CD14-positive monocyte (primary cell): ENCODE measurements around the gene CPEB2. TPM values are rescaled to one million over a fixed set of nuclear protein-coding genes. Genes with fewer than 3 reads are reported as not detected.

ENCODE experiments used
- DNase-seq, 3 donors: peaks; one replicate each; pipeline ENCODE4 v3.0.0-alpha.2; 2011 to 2022
- H2AFZ ChIP-seq: 2 replicates; pipeline ENCODE4 v1.6.0; 2012; ENCODE audit warnings: mild to moderate bottlenecking, low read depth, low read length, inconsistent platforms; ENCODE audit not compliant: insufficient read depth, poor library complexity, severe bottlenecking
- H3K27ac ChIP-seq, 2 donors: 1 replicate in 1 of 2; 2 replicates in 1 of 2; pipeline ENCODE4 v1.5.1; 2012 to 2013; ENCODE audit warnings: low read length in 2 of 2, control low read depth in 1 of 2, inconsistent platforms in 1 of 2, low read depth in 1 of 2, mild to moderate bottlenecking in 1 of 2
- H3K27me3 ChIP-seq, 2 donors: one replicate each; pipeline versions ENCODE4 v1.6.0 to v1.6.1; 2011 to 2013; ENCODE audit warnings: low read length in 2 of 2; ENCODE audit not compliant: control insufficient read depth in 2 of 2, insufficient read depth in 2 of 2
- H3K36me3 ChIP-seq, 2 donors: replicated peaks in 1 of 2; 1 replicate in 1 of 2; 2 replicates in 1 of 2; pipeline versions ENCODE4 v1.5.1 to v1.6.1; 2012 to 2013; ENCODE audit warnings: low read length in 2 of 2, control low read depth in 1 of 2, inconsistent platforms in 1 of 2, mild to moderate bottlenecking in 1 of 2; ENCODE audit not compliant: insufficient read depth in 2 of 2, control insufficient read depth in 1 of 2
- H3K4me1 ChIP-seq, 2 donors: 1 replicate in 1 of 2; 2 replicates in 1 of 2; pipeline versions ENCODE4 v1.5.1 to v1.6.1; 2012 to 2013; ENCODE audit warnings: low read length in 2 of 2, control low read depth in 1 of 2, inconsistent platforms in 1 of 2, mild to moderate bottlenecking in 1 of 2, moderate library complexity in 1 of 2; ENCODE audit not compliant: insufficient read depth in 2 of 2, control insufficient read depth in 1 of 2
- H3K4me2 ChIP-seq: replicated peaks from 2 replicates; pipeline ENCODE3; 2012; ENCODE audit warnings: low read length, moderate library complexity, mild to moderate bottlenecking; ENCODE audit not compliant: poor library complexity, severe bottlenecking; ENCODE audit errors: extremely low read depth
- H3K4me3 ChIP-seq, 3 experiments: fragments of 200-600 bp in 1 of 3; sonication (generic) in 1 of 3; replicated peaks in 1 of 3; 1 replicate in 2 of 3; 2 replicates in 1 of 3; pipeline ENCODE4 v1.5.1; 2011 to 2013; ENCODE audit warnings: low read length in 3 of 3, mild to moderate bottlenecking in 3 of 3, control low read depth in 2 of 3, low read depth in 2 of 3, inconsistent platforms in 1 of 3, moderate library complexity in 1 of 3
- H3K79me2 ChIP-seq: 2 replicates; pipeline ENCODE4 v1.6.0; 2012; ENCODE audit warnings: mild to moderate bottlenecking, control low read depth, inconsistent platforms, low read length, moderate library complexity; ENCODE audit not compliant: insufficient read depth
- H3K9ac ChIP-seq: 2 replicates; pipeline ENCODE4 v1.6.0; 2017; ENCODE audit warnings: low read length, mild to moderate bottlenecking; ENCODE audit not compliant: insufficient read depth, poor library complexity, severe bottlenecking
- H3K9me3 ChIP-seq, 2 donors: replicated peaks in 1 of 2; 1 replicate in 1 of 2; 2 replicates in 1 of 2; pipeline versions ENCODE4 v1.5.1 to v1.6.1; 2012 to 2013; ENCODE audit warnings: low read length in 2 of 2, control low read depth in 1 of 2; ENCODE audit not compliant: control insufficient read depth in 1 of 2, insufficient read depth in 1 of 2
- H4K20me1 ChIP-seq: 2 replicates; pipeline ENCODE4 v1.6.0; 2012; ENCODE audit warnings: mild to moderate bottlenecking, low read length, control low read depth, moderate library complexity; ENCODE audit not compliant: insufficient read depth
- H3K27ac Mint-ChIP-seq, 7 donors: one replicate each; pipeline ENCODE4 v1.8.0; 2020; ENCODE audit warnings: mild to moderate bottlenecking in 7 of 7, mixed read lengths in 7 of 7, moderate library complexity in 6 of 7, inconsistent platforms in 2 of 7
- H3K27me3 Mint-ChIP-seq, 3 donors: one replicate each; pipeline ENCODE4 v1.8.0; 2021 to 2022; ENCODE audit warnings: low read depth in 3 of 3, mild to moderate bottlenecking in 3 of 3, mixed read lengths in 3 of 3, moderate library complexity in 3 of 3, inconsistent platforms in 1 of 3
- H3K36me3 Mint-ChIP-seq, 2 donors: one replicate each; pipeline ENCODE4 v1.8.0; 2020; ENCODE audit warnings: mixed read lengths in 2 of 2, inconsistent platforms in 1 of 2, mild to moderate bottlenecking in 1 of 2
- H3K4me1 Mint-ChIP-seq: one replicate; pipeline ENCODE4 v1.8.0; 2020; ENCODE audit warnings: mild to moderate bottlenecking, mixed read lengths
- H3K4me3 Mint-ChIP-seq, 2 donors: one replicate each; pipeline ENCODE4 v1.8.0; 2020; ENCODE audit warnings: mild to moderate bottlenecking in 2 of 2, mixed read lengths in 2 of 2, moderate library complexity in 1 of 2
- H3K9me3 Mint-ChIP-seq, 7 donors: one replicate each; pipeline ENCODE4 v1.8.0; 2020 to 2022; ENCODE audit warnings: mixed read lengths in 7 of 7, mild to moderate bottlenecking in 6 of 7, moderate library complexity in 6 of 7, inconsistent platforms in 2 of 7
- CTCF ChIP-seq: fragments of 200-600 bp; IDR thresholded peaks from one replicate; pipeline ENCODE4 v1.8.0; 2022; ENCODE audit warnings: antibody characterized with exemption, mild to moderate bottlenecking
- WGBS: methylation state at CpG from one replicate; pipeline ENCODE4 v1.1.5; 2013; ENCODE audit warnings: missing lambda C conversion rate; ENCODE audit not compliant: insufficient coverage; 5-methylcytosine and 5-hydroxymethylcytosine counted together
- intact Hi-C, 2 donors: fragments of 100-400 bp; cut with micrococcal nuclease; formaldehyde crosslinking; loops; one replicate each; pipeline versions ENCODE4 v1.15.0 to v1.15.1; 2023
- polyA plus RNA-seq, 3 donors: library from polyadenylated mRNA; depleted of rRNA in 1 of 3; unstranded in 2 of 3; stranded (reverse) in 1 of 3; fragments of 300-500 nt in 2 of 3; fragments of >200 nt in 1 of 3; fragmentation: Illumina TruSeq in 2 of 3; gene quantifications; 1 replicate in 2 of 3; 2 replicates in 1 of 3; pipeline ENCODE4 v1.2.3, GENCODE V29; 2012 to 2021

CPEB2 gene
- polyA plus RNA-seq, 3 donors = 1.6 to 8.2 (median 1.7) TPM

- intact Hi-C loops = no loop called here
- TF ChIP-seq CTCF = no peak
- no peaks in the 10 kb centered on the region for H4K20me1 ChIP-seq
- DNase-seq = no peak
- H3K27ac ChIP-seq = no peak overlapping the region
- H3K36me3 ChIP-seq = no peaks in the 10 kb centered on the region
- no peaks in the 10 kb centered on the region for H3K4me1 ChIP-seq
- H2AFZ ChIP-seq = no peak overlapping the region
- peak overlapping the region in 1 of 2 donors; percentile 32 for H3K4me3 Mint-ChIP-seq
- H3K4me1 Mint-ChIP-seq = no peaks in the 10 kb centered on the region
- peaks cover 2 to 6% (median 4%) of the 10 kb centered on the region in 3 donors for H3K27me3 Mint-ChIP-seq
- H3K9me3 Mint-ChIP-seq = peaks cover 0 to 13% (median 9%) of the 10 kb centered on the region in 7 donors
- H3K4me2 ChIP-seq = no peak overlapping the region
- H3K36me3 Mint-ChIP-seq = no peaks in the 10 kb centered on the region
- peaks cover 5 to 9% of the 10 kb centered on the region in 2 donors for H3K9me3 ChIP-seq
- no CpG with 5 or more reads among the region's 4 CpGs for WGBS
- no peak overlapping the region for H3K4me3 ChIP-seq
- H3K27ac Mint-ChIP-seq = no peak overlapping the region
- no peaks in the 10 kb centered on the region for H3K27me3 ChIP-seq
- no peak overlapping the region for H3K9ac ChIP-seq
- no peaks in the 10 kb centered on the region for H3K79me2 ChIP-seq
Measured at GRCh38 chr4:15088394-15089035, 86.2 kb downstream of the CPEB2 start.

GRCh38 chr4:15089979-15090378 is 87.7 kb downstream of the CPEB2 start:
- intact Hi-C loops = no loop called here
- H3K9me3 Mint-ChIP-seq = peaks cover 0 to 13% (median 9%) of the 10 kb centered on the region in 7 donors
- no peak overlapping the region for H3K4me3 Mint-ChIP-seq
- Histone ChIP-seq H4K20me1 (no peaks in the 10 kb centered on the region), H3K79me2 (no peaks in the 10 kb centered on the region), H3K9ac (no peak overlapping the region), H3K27me3 (no peaks in the 10 kb centered on the region), H3K4me1 (no peaks in the 10 kb centered on the region), H3K27ac (no peak overlapping the region), H3K36me3 (no peaks in the 10 kb centered on the region), H3K4me2 (no peak overlapping the region), H3K4me3 (no peak overlapping the region), H2AFZ (no peak overlapping the region), H3K9me3 (peaks cover 5 to 9% of the 10 kb centered on the region in 2 donors)
- no CpG with 5 or more reads among the region's 3 CpGs for WGBS
- no peaks in the 10 kb centered on the region for H3K36me3 Mint-ChIP-seq
- H3K4me1 Mint-ChIP-seq = no peaks in the 10 kb centered on the region
- H3K27me3 Mint-ChIP-seq = peaks cover 0 to 6% (median 4%) of the 10 kb centered on the region in 3 donors
- no peak for TF ChIP-seq CTCF
- H3K27ac Mint-ChIP-seq = no peak overlapping the region
- DNase-seq = no peak
